Activated CD4-positive, alpha-beta T cell treated with anti-CD3 and anti-CD28 coated beads, Interleukin-2, amount 10 ng/mL, durations not matched to agents 7 days and 5 days (primary cell): ENCODE measurements around the gene KCTD7. TPM values are rescaled to one million over a fixed set of nuclear protein-coding genes. Genes with fewer than 3 reads are reported as not detected.
A peak's percentile ranks its signal among the peaks of the same experiment; 100 is the strongest.
"Not testable (repeated sequence)": the region's sequence is repeated elsewhere in the genome, so short reads cannot be mapped to it uniquely, and the experiment has no call there.

Experiments
- CTCF ChIA-PET: fragments of 350-600 bp; sonication (Branson Sonifier 250); formaldehyde crosslinking; loops from one replicate; lab custom pipeline; 2021; ENCODE audit warnings: antibody characterized with exemption; lab: Charles Lee
- POLR2A ChIA-PET: fragments of 350-600 bp; sonication (Branson Sonifier 250); formaldehyde crosslinking; loops from one replicate; lab custom pipeline; 2021; ENCODE audit warnings: antibody characterized with exemption; lab: Charles Lee
- DNase-seq: peaks from one replicate; pipeline ENCODE4 v3.0.0-alpha.2; 2020
- H3K27ac Mint-ChIP-seq: one replicate; pipeline ENCODE4 v1.8.0; 2021; ENCODE audit warnings: mild to moderate bottlenecking, moderate library complexity, mixed read lengths
- H3K27me3 Mint-ChIP-seq: one replicate; pipeline ENCODE4 v1.8.0; 2021; ENCODE audit warnings: mixed read lengths
- H3K36me3 Mint-ChIP-seq: one replicate; pipeline ENCODE4 v1.8.0; 2021; ENCODE audit warnings: low read depth, mixed read lengths
- H3K4me1 Mint-ChIP-seq: one replicate; pipeline ENCODE4 v1.8.0; 2021; ENCODE audit warnings: mixed read lengths
- H3K4me3 Mint-ChIP-seq: one replicate; pipeline ENCODE4 v1.8.0; 2021; ENCODE audit warnings: mild to moderate bottlenecking, moderate library complexity, mixed read lengths
- H3K9me3 Mint-ChIP-seq: one replicate; pipeline ENCODE4 v1.8.0; 2021; ENCODE audit warnings: mixed read lengths
- total RNA-seq, 2 experiments: library from RNA; stranded (reverse); gene quantifications; one replicate each; pipeline ENCODE4 v1.2.3, GENCODE V29; 2021

Gene KCTD7
- 10 to 100 TPM; 40.0 to 41.3 TPM for total RNA-seq

DNA sequence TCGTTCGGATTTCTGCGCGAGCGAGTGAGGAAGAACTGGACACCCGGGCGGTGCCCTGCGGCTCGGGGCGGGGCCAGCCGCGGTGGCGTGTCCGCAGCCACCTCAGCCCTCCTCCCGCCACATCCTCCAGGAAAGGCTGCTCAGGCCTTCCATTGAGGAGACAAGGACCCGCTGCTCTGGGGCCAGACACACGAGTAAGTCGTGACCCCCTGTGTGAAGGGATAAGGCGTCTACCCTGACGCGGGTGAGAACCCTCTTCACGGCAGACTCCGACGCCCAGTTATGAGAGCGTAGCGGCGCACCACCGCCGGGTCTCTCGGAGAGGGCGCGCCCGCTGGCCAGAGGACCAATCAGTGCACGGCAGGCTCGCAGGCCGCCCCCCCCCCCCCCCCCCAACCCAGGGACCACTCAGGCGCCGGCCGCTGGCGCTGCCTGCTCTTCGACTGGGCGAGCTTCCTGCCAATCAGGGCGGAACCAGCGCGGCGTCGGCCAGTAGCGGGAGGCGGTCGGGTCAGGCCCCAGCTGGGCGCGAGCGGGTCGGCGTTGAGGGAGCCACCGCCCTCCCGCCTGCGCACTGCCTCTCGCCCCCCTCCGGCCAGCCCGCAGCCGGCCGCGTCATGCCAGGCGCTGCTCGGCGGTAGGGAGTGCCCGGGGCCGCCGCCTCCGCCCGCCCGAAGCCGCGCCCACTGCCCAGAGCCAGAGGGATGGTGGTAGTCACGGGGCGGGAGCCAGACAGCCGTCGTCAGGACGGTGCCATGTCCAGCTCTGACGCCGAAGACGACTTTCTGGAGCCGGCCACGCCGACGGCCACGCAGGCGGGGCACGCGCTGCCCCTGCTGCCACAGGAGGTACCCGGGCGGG, at the start of gene KCTD7:
Gene KCTD7, plus strand, starts transcription at position 521 of the 861 bp plus-strand sequence. Its CDS starts 184 bp downstream, at position 705.
- peak; percentile 95 for DNase-seq
- peaks cover 4% of the 10 kb centered on the region for H3K27me3 Mint-ChIP-seq
- ChIA-PET CTCF (interaction anchor here (0.6 to 1.5 kb wide), 4 partner anchors 22 to 281 kb away, joined by 3 to 5 read pairs (median 4); no protein-coding TSS in a partner anchor), POLR2A (interaction anchor here (0.8 kb wide), 1 partner anchor 39 kb away, joined by 6 read pairs; no protein-coding TSS in a partner anchor)
- H3K27ac Mint-ChIP-seq, result peak within 1 kb of the TSS; percentile 94
- H3K4me1 Mint-ChIP-seq, result peaks cover 52% of the 10 kb centered on the region
- no peaks in the 10 kb centered on the region for H3K9me3 Mint-ChIP-seq
- peak within 1 kb of the TSS; percentile 85 for H3K4me3 Mint-ChIP-seq
- H3K36me3 Mint-ChIP-seq, result peaks cover 27% of the 10 kb centered on the region

DNA sequence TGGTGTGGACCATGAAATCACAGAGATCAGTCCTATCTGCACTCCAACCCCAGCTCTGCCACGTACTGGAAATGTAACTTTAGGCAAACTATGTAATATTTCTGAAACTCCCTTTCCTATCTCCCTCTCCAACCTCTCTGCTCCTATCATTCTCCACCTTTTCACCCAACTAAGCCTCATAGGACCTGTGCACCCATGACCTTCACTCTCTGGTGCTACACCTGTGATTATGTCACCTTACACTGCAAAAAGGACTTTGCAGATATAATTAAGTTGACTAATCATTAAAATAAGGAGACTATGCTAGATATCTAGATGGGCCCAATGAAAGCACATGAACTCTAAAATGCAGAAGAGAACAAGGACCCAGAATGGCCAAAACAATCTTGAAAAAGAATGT, 48.3 kb upstream of the KCTD7 start:
- H3K27me3 Mint-ChIP-seq, H3K4me3 Mint-ChIP-seq, POLR2A ChIA-PET, DNase-seq, H3K9me3 Mint-ChIP-seq, H3K27ac Mint-ChIP-seq: not testable (repeated sequence)
- CTCF ChIA-PET, result interaction anchor here (1.3 kb wide), 1 partner anchor 9 kb away, joined by 4 read pairs; no protein-coding TSS in a partner anchor
- H3K36me3 Mint-ChIP-seq, result peaks cover 29% of the 10 kb centered on the region
- H3K4me1 Mint-ChIP-seq, result peaks cover 55% of the 10 kb centered on the region

- POLR2A ChIA-PET, DNase-seq, H3K27ac Mint-ChIP-seq, H3K9me3 Mint-ChIP-seq, H3K27me3 Mint-ChIP-seq, H3K4me3 Mint-ChIP-seq: not testable (repeated sequence)
- Mint-ChIP-seq H3K36me3 (peaks cover 23% of the 10 kb centered on the region), H3K4me1 (peaks cover 41% of the 10 kb centered on the region)
- CTCF ChIA-PET, result interaction anchor here (0.9 kb wide), 1 partner anchor 407 kb away, joined by 3 read pairs; no protein-coding TSS in a partner anchor
Measured at GRCh38 chr7:66582816-66583489, 45.7 kb upstream of the KCTD7 start.

- H3K27ac Mint-ChIP-seq, result no peak overlapping the region
- DNase-seq, result no peak
- ChIA-PET POLR2A (no interaction called here), CTCF (interaction anchor here (0.6 to 0.9 kb wide), 2 partner anchors 12 to 406 kb away, joined by 3 to 4 read pairs; no protein-coding TSS in a partner anchor)
- no peaks in the 10 kb centered on the region for H3K27me3 Mint-ChIP-seq
- peaks cover 20% of the 10 kb centered on the region for H3K36me3 Mint-ChIP-seq
- peaks cover 36% of the 10 kb centered on the region for H3K4me1 Mint-ChIP-seq
- H3K4me3 Mint-ChIP-seq, result no peak overlapping the region
- H3K9me3 Mint-ChIP-seq, result no peaks in the 10 kb centered on the region
Measured at GRCh38 chr7:66583490-66584110, 45.1 kb upstream of the KCTD7 start.

GRCh38 chr7:66586181-66586580, 42.5 kb upstream of the KCTD7 start:
- H3K36me3 Mint-ChIP-seq, result peaks cover 19% of the 10 kb centered on the region
- ChIA-PET POLR2A (no interaction called here), CTCF (interaction anchor here (1.0 kb wide), 1 partner anchor 87 kb away, joined by 4 read pairs; no protein-coding TSS in a partner anchor)
- H3K4me3 Mint-ChIP-seq, result no peak overlapping the region
- H3K27ac Mint-ChIP-seq, result no peak overlapping the region
- peaks cover 53% of the 10 kb centered on the region for H3K4me1 Mint-ChIP-seq
- no peaks in the 10 kb centered on the region for H3K27me3 Mint-ChIP-seq
- H3K9me3 Mint-ChIP-seq, result no peaks in the 10 kb centered on the region
- no peak for DNase-seq

- H3K27ac Mint-ChIP-seq, H3K27me3 Mint-ChIP-seq, H3K4me3 Mint-ChIP-seq, H3K9me3 Mint-ChIP-seq, DNase-seq, POLR2A ChIA-PET: not testable (repeated sequence)
- CTCF ChIA-PET, result interaction anchor here (0.6 to 0.7 kb wide), 2 partner anchors 25 to 447 kb away, joined by 3 read pairs; no protein-coding TSS in a partner anchor
- Mint-ChIP-seq H3K36me3 (peaks cover 14% of the 10 kb centered on the region), H3K4me1 (peaks cover 66% of the 10 kb centered on the region)
Measured at GRCh38 chr7:66588226-66588625, 40.5 kb upstream of the KCTD7 start.

DNA sequence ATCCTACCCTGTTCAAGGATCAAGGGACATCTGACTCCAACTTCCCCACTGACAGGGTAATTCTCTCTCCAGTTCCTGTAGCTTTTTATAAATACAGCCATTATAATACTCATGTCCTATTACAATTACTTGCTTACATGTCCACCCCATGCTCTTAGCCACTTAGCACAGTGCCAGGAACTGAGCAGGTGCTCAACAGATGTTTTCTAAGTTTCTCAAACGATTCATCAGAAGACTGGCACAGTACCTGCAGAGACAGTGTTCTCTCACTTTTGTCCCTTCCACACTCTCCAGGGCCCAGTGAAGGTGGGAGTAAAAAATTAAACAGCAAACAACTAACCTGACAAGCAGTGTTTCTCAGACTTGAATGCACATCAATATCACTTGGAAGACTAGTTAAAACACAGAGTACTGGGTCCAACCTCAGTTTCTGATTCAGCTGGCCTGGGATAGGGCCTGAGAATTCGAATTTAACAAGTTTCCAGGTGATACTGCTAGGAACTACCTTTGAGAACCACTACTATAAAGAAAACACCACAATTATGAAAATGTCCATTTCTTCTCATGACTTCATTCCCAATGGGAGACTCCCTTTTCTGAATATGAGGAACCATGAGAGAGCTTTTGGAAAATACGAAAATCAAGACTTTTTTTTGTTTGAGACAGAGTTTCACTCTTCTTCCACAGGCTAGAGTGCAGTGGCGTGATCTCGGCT, 39.7 kb upstream of the KCTD7 start:
- H3K27me3 Mint-ChIP-seq, DNase-seq, H3K36me3 Mint-ChIP-seq, H3K27ac Mint-ChIP-seq, H3K9me3 Mint-ChIP-seq, H3K4me3 Mint-ChIP-seq: not testable (repeated sequence)
- H3K4me1 Mint-ChIP-seq, result peaks cover 60% of the 10 kb centered on the region
- CTCF ChIA-PET, result interaction anchor here (0.6 to 1.4 kb wide), 3 partner anchors 9 to 33 kb away, joined by 3 to 7 read pairs (median 4); no protein-coding TSS in a partner anchor
- POLR2A ChIA-PET, result interaction anchor here (1.1 kb wide), 1 partner anchor 39 kb away, joined by 6 read pairs; no protein-coding TSS in a partner anchor

GRCh38 chr7:66590302-66591057, 38.2 kb upstream of the KCTD7 start:
- H3K4me1 Mint-ChIP-seq, result peaks cover 48% of the 10 kb centered on the region
- POLR2A ChIA-PET, DNase-seq, H3K36me3 Mint-ChIP-seq, H3K9me3 Mint-ChIP-seq, H3K27me3 Mint-ChIP-seq: not testable (repeated sequence)
- CTCF ChIA-PET, result interaction anchor here (0.5 to 1.4 kb wide), 4 partner anchors 11 to 468 kb away, joined by 3 to 7 read pairs (median 4); no protein-coding TSS in a partner anchor
- H3K27ac Mint-ChIP-seq, result peak overlapping the region; percentile 42
- H3K4me3 Mint-ChIP-seq, result peak overlapping the region; percentile 95

DNA sequence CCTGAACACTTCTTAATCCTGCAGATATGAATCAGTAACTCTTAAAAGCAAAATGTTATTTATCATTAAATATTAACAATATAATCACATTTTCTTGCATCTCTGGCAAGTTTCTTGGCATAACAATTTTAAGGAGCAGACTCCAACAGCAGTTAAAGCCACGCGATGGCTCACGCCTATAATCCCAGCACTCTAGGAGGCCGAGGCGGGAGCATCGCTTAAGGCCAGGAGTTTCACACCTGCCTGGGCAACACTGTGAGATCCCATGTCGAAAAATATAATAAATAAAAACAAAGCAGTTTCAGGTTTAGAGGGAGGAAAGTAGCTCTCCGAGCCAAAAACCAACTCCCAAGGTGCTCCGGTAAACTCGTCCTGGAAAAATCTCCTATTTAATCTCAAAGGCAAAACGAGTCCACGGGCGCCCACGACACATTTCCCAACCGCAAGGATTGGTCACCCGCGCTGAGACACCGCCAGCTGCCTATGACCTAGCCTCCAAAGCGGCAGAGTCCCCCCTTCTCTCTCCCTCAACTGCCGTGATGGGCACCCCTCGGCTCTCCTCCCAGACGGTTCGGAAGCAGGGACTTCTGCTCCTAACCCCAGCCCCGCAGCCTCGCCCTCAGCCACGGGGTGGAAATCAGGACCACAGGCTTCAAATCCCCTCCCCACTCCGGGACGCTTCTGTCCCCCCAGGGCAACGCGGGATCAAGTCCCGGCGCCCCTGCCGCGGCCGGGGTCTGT, 37.5 kb upstream of the KCTD7 start:
- H3K27me3 Mint-ChIP-seq, POLR2A ChIA-PET, H3K9me3 Mint-ChIP-seq, DNase-seq, H3K36me3 Mint-ChIP-seq: not testable (repeated sequence)
- Mint-ChIP-seq H3K4me3 (peak overlapping the region; percentile 95), H3K4me1 (peaks cover 45% of the 10 kb centered on the region), H3K27ac (peak overlapping the region; percentile 93)
- CTCF ChIA-PET, result interaction anchor here (0.5 to 0.8 kb wide), 2 partner anchors 44 to 469 kb away, joined by 3 read pairs; no protein-coding TSS in a partner anchor

DNA sequence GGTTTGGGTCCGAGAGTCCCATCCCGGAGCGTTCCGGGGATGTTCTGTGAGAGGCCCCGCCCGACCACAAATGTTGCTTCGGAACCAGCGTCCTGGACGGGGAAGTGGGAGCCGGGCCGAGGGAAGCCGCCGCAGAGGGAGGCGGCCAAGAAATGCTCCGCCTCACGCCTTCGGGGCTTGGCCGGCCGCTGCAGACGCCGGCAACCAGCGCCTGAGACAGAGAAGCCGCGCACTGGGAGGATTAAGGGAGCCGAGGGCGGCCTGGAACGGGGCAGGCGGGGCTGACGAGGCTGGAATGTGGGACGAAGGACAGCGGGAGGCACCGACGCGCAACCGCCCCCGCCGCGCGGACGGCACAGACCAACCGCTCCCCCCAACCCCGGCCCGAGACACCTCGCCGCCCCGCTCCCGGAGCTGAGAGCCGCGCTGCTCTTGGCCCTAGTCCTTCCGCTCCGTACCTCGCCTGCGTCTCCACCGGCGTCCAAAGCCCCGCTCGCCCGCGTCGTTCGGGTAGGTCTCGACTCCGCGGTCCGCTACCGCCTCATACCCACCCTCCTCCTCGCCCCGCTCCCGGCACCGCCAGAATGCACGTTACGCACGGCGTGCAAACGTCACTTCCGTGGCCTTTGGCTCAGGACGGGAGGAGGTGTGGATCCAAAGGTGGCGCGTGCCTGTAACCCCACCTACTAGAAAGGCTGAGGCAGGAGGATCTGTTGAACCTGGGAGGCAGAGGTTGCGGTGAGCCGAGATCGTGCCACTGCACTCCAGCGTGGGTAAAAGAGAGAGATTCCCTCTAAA, 36.7 kb upstream of the KCTD7 start:
- Mint-ChIP-seq H3K27me3 (no peaks in the 10 kb centered on the region), H3K4me3 (peak overlapping the region; percentile 95), H3K9me3 (no peaks in the 10 kb centered on the region), H3K36me3 (no peaks in the 10 kb centered on the region), H3K27ac (peak overlapping the region; percentile 93), H3K4me1 (peaks cover 42% of the 10 kb centered on the region)
- peak; percentile 94 for DNase-seq
- ChIA-PET POLR2A (no interaction called here), CTCF (interaction anchor here (0.6 to 0.8 kb wide), 2 partner anchors 35 to 43 kb away, joined by 3 to 4 read pairs; no protein-coding TSS in a partner anchor)
